ENCODE results near the gene GRIFIN. TPM values are rescaled to one million over a fixed set of nuclear protein-coding genes. Genes with fewer than 3 reads are reported as not detected.
A peak's percentile ranks its signal among the peaks of the same experiment; 100 is the strongest.

The GRIFIN gene
- total RNA-seq, 1 experiment from 2014 or later: not detected

DNA sequence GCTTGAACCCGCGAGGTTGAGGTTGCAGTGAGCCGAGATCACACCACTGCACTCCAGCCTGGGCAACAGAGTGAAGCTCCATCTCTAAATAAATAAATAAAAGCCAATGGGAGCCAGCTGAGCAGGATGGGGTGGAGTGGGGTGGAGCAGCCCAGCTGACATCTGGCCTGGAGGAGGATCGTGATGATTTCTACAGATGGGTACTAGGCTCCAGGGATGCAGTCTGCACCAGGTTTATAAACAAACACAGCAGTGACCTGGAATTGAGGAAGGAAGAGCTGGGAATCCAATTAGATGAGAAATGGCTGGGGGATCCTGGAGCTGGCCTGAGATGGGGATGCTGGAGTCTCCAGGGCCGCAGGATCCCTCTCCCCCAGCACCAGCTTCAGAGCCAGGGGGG lies 7.3 kb upstream of the GRIFIN start:
- CTCF ChIA-PET: interaction anchor here (0.6 kb wide), 1 partner anchor 60 kb away, joined by 4 read pairs; no protein-coding TSS in a partner anchor
- no peaks in the 10 kb centered on the region for H4K20me1 ChIP-seq (ENCODE audit: low read length)
- ATAC-seq: no peak
- H3K4me3 ChIP-seq (ENCODE audit: low read length): no peak overlapping the region
- POLR2A ChIA-PET (ENCODE audit: unreplicated experiment): no interaction called here
- H3F3A ChIP-seq (ENCODE audit: low read length, unreplicated experiment): no peaks in the 10 kb centered on the region
- DNase-seq: no peak
- H3K4me2 ChIP-seq (ENCODE audit: low read length): no peak overlapping the region
- no peaks in the 10 kb centered on the region for H3K79me2 ChIP-seq (ENCODE audit: low read length)
- TF ChIP-seq, protein P1, sequence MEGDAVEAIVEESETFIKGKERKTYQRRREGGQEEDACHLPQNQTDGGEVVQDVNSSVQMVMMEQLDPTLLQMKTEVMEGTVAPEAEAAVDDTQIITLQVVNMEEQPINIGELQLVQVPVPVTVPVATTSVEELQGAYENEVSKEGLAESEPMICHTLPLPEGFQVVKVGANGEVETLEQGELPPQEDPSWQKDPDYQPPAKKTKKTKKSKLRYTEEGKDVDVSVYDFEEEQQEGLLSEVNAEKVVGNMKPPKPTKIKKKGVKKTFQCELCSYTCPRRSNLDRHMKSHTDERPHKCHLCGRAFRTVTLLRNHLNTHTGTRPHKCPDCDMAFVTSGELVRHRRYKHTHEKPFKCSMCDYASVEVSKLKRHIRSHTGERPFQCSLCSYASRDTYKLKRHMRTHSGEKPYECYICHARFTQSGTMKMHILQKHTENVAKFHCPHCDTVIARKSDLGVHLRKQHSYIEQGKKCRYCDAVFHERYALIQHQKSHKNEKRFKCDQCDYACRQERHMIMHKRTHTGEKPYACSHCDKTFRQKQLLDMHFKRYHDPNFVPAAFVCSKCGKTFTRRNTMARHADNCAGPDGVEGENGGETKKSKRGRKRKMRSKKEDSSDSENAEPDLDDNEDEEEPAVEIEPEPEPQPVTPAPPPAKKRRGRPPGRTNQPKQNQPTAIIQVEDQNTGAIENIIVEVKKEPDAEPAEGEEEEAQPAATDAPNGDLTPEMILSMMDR (conservative IDR thresholded peaks at IDR 0.05; ENCODE audit: low read depth, low read length): no peak
- TF ChIP-seq EZH2phosphoT487 (IDR thresholded peaks at IDR 0.05; ENCODE audit: borderline replicate concordance, low read length) (no peak), EZH2 (IDR thresholded peaks at IDR 0.05; ENCODE audit: low read length, unreplicated experiment) (no peak)
- H3K36me3 ChIP-seq (ENCODE audit: low read depth, low read length): no peaks in the 10 kb centered on the region
- no peak overlapping the region for H2AFZ ChIP-seq (ENCODE audit: low read length)
- H3K27ac ChIP-seq (ENCODE audit: low read length): no peak overlapping the region
- peaks cover 3% of the 10 kb centered on the region; the same call in 1 of the 2 replicates for H3K4me1 ChIP-seq (ENCODE audit: insufficient read depth, low read length)
- no peaks in the 10 kb centered on the region for H3K9me2 ChIP-seq (replicated peaks; ENCODE audit: low read length)
- H3K9me3 ChIP-seq (ENCODE audit: low read length): no peaks in the 10 kb centered on the region
- H3K27me3 ChIP-seq (ENCODE audit: low read length): no peaks in the 10 kb centered on the region
- intact Hi-C loops (cut with micrococcal nuclease): no loop called here
- H3K9ac ChIP-seq (ENCODE audit: low read length): no peak overlapping the region
- no TSS peak for BruUV-seq (replicated peaks)

DNA sequence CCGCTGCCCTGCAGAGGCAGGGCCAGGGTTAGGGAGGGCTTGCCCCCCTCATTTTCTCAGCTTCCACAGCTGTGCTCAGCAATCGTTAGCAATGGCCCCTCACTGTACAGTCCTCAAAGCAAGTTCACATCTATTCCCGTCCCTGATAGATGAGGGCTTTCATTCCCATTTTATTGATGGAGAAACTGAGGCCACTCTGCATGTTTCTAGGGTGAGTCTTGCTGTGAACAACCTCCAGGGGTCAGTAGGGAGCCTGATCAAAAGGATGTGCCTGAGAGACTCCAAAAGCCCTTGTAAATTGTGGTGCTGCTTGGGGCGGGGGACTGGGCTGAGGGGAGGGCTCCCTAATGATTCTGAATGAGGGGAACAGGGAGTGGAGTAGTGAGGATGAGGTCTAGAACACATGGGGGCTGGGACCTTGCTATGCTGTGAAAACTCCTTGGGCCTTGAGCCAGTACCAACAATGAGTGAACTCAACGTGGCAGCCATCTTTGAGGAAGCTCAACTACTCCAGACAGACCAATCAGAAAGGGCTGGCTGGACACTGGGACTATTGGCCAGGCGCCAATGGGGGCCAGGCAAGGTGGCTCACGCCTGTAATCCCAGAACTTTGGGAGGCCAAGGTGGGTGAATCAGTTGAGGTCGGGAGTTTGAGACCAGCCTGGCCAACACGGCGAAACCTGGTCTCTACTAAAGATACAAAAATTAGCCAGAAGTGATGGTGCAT lies 6.7 kb upstream of the GRIFIN start:
- peaks cover 9% of the 10 kb centered on the region; the same call in 1 of the 2 replicates for H3K4me1 ChIP-seq (ENCODE audit: insufficient read depth, low read length)
- no peak for DNase-seq
- H3K9ac ChIP-seq (ENCODE audit: low read length): no peak overlapping the region
- TF ChIP-seq, protein P1 (conservative IDR thresholded peaks at IDR 0.05; ENCODE audit: low read depth, low read length): 0 out of 2 replicates have a peak, but pooled peaks have one; percentile 28
- TF ChIP-seq EZH2 (IDR thresholded peaks at IDR 0.05; ENCODE audit: low read length, unreplicated experiment): no peak
- TF ChIP-seq EZH2phosphoT487 (IDR thresholded peaks at IDR 0.05; ENCODE audit: borderline replicate concordance, low read length): no peak
- no peaks in the 10 kb centered on the region for H3K9me2 ChIP-seq (replicated peaks; ENCODE audit: low read length)
- no peak overlapping the region for H3K27ac ChIP-seq (ENCODE audit: low read length)
- no peak for ATAC-seq
- no peaks in the 10 kb centered on the region for H3K9me3 ChIP-seq (ENCODE audit: low read length)
- ChIA-PET POLR2A (ENCODE audit: unreplicated experiment) (no interaction called here), CTCF (no interaction called here)
- no peaks in the 10 kb centered on the region for H3K27me3 ChIP-seq (ENCODE audit: low read length)
- H3K79me2 ChIP-seq (ENCODE audit: low read length): no peaks in the 10 kb centered on the region
- no peaks in the 10 kb centered on the region for H3K36me3 ChIP-seq (ENCODE audit: low read depth, low read length)
- intact Hi-C loops (cut with micrococcal nuclease): no loop called here
- no peak overlapping the region for H3K4me2 ChIP-seq (ENCODE audit: low read length)
- no peaks in the 10 kb centered on the region for H3F3A ChIP-seq (ENCODE audit: low read length, unreplicated experiment)
- no peak overlapping the region for H2AFZ ChIP-seq (ENCODE audit: low read length)
- no peaks in the 10 kb centered on the region for H4K20me1 ChIP-seq (ENCODE audit: low read length)
- BruUV-seq (replicated peaks): no TSS peak
- H3K4me3 ChIP-seq (ENCODE audit: low read length): no peak overlapping the region

DNA sequence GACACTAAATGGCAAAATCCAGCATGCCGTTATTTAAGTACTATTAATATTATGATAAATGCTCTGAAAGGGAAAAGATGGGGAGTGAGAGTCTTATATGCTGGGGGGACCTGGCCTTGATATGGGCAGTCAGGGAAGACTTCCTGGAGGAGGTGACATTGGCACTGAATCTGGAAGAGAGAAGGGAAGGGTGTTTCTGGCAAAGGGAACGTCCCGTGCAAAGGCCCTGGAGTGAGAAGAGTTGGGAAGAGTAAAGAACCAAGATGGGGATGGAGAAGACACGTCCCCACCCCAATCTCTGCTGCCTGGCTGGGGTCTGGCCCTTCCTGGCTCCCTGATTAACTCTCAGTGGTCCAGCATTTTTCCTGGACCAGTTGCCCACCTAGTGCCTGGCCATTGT lies 5.0 kb upstream of the GRIFIN start:
- no peaks in the 10 kb centered on the region for H3F3A ChIP-seq (ENCODE audit: low read length, unreplicated experiment)
- POLR2A ChIA-PET (ENCODE audit: unreplicated experiment): interaction anchor here (0.5 kb wide), 1 partner anchor 152 kb away, joined by 4 read pairs; no protein-coding TSS in a partner anchor
- intact Hi-C loops (cut with micrococcal nuclease): no loop called here
- H4K20me1 ChIP-seq (ENCODE audit: low read length): no peaks in the 10 kb centered on the region
- no peak overlapping the region for H3K27ac ChIP-seq (ENCODE audit: low read length)
- H3K4me2 ChIP-seq (ENCODE audit: low read length): no peak overlapping the region
- H3K27me3 ChIP-seq (ENCODE audit: low read length): no peaks in the 10 kb centered on the region
- TF ChIP-seq EZH2phosphoT487 (IDR thresholded peaks at IDR 0.05; ENCODE audit: borderline replicate concordance, low read length) (no peak), EZH2 (IDR thresholded peaks at IDR 0.05; ENCODE audit: low read length, unreplicated experiment) (no peak)
- TF ChIP-seq, protein P1 (conservative IDR thresholded peaks at IDR 0.05; ENCODE audit: low read depth, low read length): no peak
- peaks cover 12% of the 10 kb centered on the region; the same call in 1 of the 2 replicates for H3K4me1 ChIP-seq (ENCODE audit: insufficient read depth, low read length)
- H3K4me3 ChIP-seq (ENCODE audit: low read length): no peak overlapping the region
- no peaks in the 10 kb centered on the region for H3K9me3 ChIP-seq (ENCODE audit: low read length)
- H3K9ac ChIP-seq (ENCODE audit: low read length): no peak overlapping the region
- ATAC-seq: no peak
- CTCF ChIA-PET: no interaction called here
- H3K79me2 ChIP-seq (ENCODE audit: low read length): no peaks in the 10 kb centered on the region
- no TSS peak for BruUV-seq (replicated peaks)
- no peak overlapping the region for H2AFZ ChIP-seq (ENCODE audit: low read length)
- H3K36me3 ChIP-seq (ENCODE audit: low read depth, low read length): no peaks in the 10 kb centered on the region
- no peak for DNase-seq
- H3K9me2 ChIP-seq (replicated peaks; ENCODE audit: low read length): no peaks in the 10 kb centered on the region

Measured in PC-3 (cell line).